K562 (cell line): ENCODE data around the gene ULBP2. TPM values are rescaled to one million over a fixed set of nuclear protein-coding genes. Genes with fewer than 3 reads are reported as not detected.

ENCODE experiments used
- ATAC-seq: fragments of 200-7000 bp; cut with Tn5 transposase; 3 replicates; pipeline ENCODE4 v1.9.1; 2020; ENCODE audit warnings: moderate library complexity
- BruUV-seq: library from RNA; stranded (reverse); fragments of 400-500 nt; replicated peaks from 2 replicates; lab custom pipeline; 2021; lab: Mats Ljungman, UMichigan
- CTCF ChIA-PET: fragments of 300-600 bp; formaldehyde crosslinking; extraction: SDS; loops from one replicate; lab custom pipeline; 2021; ENCODE audit warnings: low intra/inter-chr PET ratio; lab: Yijun Ruan, JAX
- POLR2A ChIA-PET: fragments of 300-600, 350-650 bp; sonication (Branson Sonifier 250); formaldehyde crosslinking; extraction: SDS; loops from one replicate; lab custom pipeline; 2021; ENCODE audit warnings: antibody characterized with exemption, inconsistent platforms; lab: Yijun Ruan, JAX
- DNase-seq, 4 experiments: peaks; one replicate each; pipeline versions ENCODE4 v3.0.0 to v3.0.0-alpha.2; 2011 to 2018; ENCODE audit warnings: low spot score in 3 of 4, mixed read lengths in 3 of 4; ENCODE audit errors: extremely low read depth in 1 of 4
- FAIRE-seq: peaks from 2 replicates; lab custom pipeline; 2011; peaks lifted over from hg19 to GRCh38; lab: Jason Lieb, UNC
- H2AFZ ChIP-seq: 2 replicates; pipeline ENCODE4 v1.6.0; 2011; ENCODE audit warnings: low read depth, low read length, control low read depth, inconsistent platforms
- H3K27ac ChIP-seq: fragments of 200-600 bp; 3 replicates; pipeline ENCODE4 v1.8.0; 2011; ENCODE audit warnings: low read depth, mild to moderate bottlenecking, control low read depth, inconsistent platforms, low read length, moderate library complexity, mixed read lengths; ENCODE audit errors: extremely low read depth
- H3K27me3 ChIP-seq, 2 experiments: fragments of 300-600 bp in 1 of 2; 2 replicates in 1 of 2; 3 replicates in 1 of 2; pipeline versions ENCODE4 v1.6.0 to v1.8.0; 2011; ENCODE audit warnings: inconsistent platforms in 2 of 2, low read length in 2 of 2, mild to moderate bottlenecking in 1 of 2, mixed read lengths in 1 of 2, moderate library complexity in 1 of 2; ENCODE audit not compliant: control insufficient read depth in 2 of 2, insufficient read depth in 2 of 2
- H3K36me3 ChIP-seq: fragments of 300-600 bp; 3 replicates; pipeline ENCODE4 v1.8.0; 2011; ENCODE audit warnings: mild to moderate bottlenecking, low read length, inconsistent platforms; ENCODE audit not compliant: control insufficient read depth, insufficient read depth
- H3K4me1 ChIP-seq, 2 experiments: fragments of 200-600 bp in 1 of 2; replicated peaks in 1 of 2; 2 replicates in 1 of 2; 3 replicates in 1 of 2; pipeline versions ENCODE4 v1.5.1 to v1.8.0; 2011; ENCODE audit warnings: inconsistent platforms in 2 of 2, low read length in 2 of 2, mild to moderate bottlenecking in 1 of 2, mixed read lengths in 1 of 2, moderate library complexity in 1 of 2; ENCODE audit not compliant: control insufficient read depth in 2 of 2, insufficient read depth in 2 of 2
- H3K4me2 ChIP-seq: 2 replicates; pipeline ENCODE4 v1.6.1; 2011; ENCODE audit warnings: low read length, control low read depth, inconsistent platforms, mixed read lengths; ENCODE audit not compliant: insufficient read depth
- H3K4me3 ChIP-seq: fragments of 200-600 bp; sonication (generic), shearing (Covaris generic); 2 replicates; pipeline ENCODE4 v1.5.1; 2016; ENCODE audit warnings: control low read depth, inconsistent platforms
- H3K79me2 ChIP-seq: fragments of 200-600 bp; 3 replicates; pipeline ENCODE4 v1.8.0; 2011; ENCODE audit warnings: low read length, inconsistent platforms; ENCODE audit not compliant: control insufficient read depth, insufficient read depth
- H3K9ac ChIP-seq, 2 experiments: 2 replicates each; pipeline versions ENCODE4 v1.6.0 to v1.6.1; 2011; ENCODE audit warnings: low read depth in 2 of 2, low read length in 2 of 2, control low read depth in 1 of 2, inconsistent platforms in 1 of 2, mild to moderate bottlenecking in 1 of 2, mixed read lengths in 1 of 2; ENCODE audit not compliant: insufficient read depth in 1 of 2
- H3K9me1 ChIP-seq: one replicate; pipeline ENCODE4 v1.6.0; 2011; ENCODE audit warnings: inconsistent platforms, mild to moderate bottlenecking, low read length, moderate library complexity; ENCODE audit not compliant: control insufficient read depth, insufficient read depth
- H3K9me3 ChIP-seq: replicated peaks from 2 replicates; pipeline ENCODE4 v1.5.1; 2011; ENCODE audit warnings: low read depth, low read length, inconsistent platforms; ENCODE audit not compliant: control insufficient read depth, insufficient read depth
- H4K20me1 ChIP-seq: replicated peaks from 2 replicates; pipeline ENCODE4 v1.6.1; 2011; ENCODE audit warnings: low read length, inconsistent platforms, mixed read lengths; ENCODE audit not compliant: control insufficient read depth, insufficient read depth
- CEBPB ChIP-seq: fragments of 450-650 bp; IDR thresholded peaks from 2 replicates; pipeline ENCODE4 v1.6.1; 2016; ENCODE audit warnings: missing genetic modification characterization, missing compliant biosample characterization
- NR3C1 ChIP-seq: sonication (generic); formaldehyde crosslinking; IDR thresholded peaks from 2 replicates; pipeline ENCODE4 v1.8.1; 2022; ENCODE audit warnings: missing genetic modification reagents
- PHTF2 ChIP-seq: fragments of 250-450 bp; sonication (Bioruptor Pico); IDR thresholded peaks from 2 replicates; pipeline ENCODE4 v1.5.0; 2021; ENCODE audit warnings: mild to moderate bottlenecking
- WGBS: fragments of 100-300 bp; shearing (Covaris generic); methylation state at CpG from one replicate; pipeline ENCODE4 v1.1.6; 2016; ENCODE audit warnings: low coverage, mixed read lengths; ENCODE audit not compliant: insufficient coverage; ENCODE audit errors: missing lambda C conversion rate; 5-methylcytosine and 5-hydroxymethylcytosine counted together
- in situ Hi-C: fragments of 300-500 bp; cut with MboI; formaldehyde crosslinking; loops from 4 replicates; pipeline ENCODE4 v1.15.0; 2018; ENCODE audit warnings: inconsistent platforms, mixed read lengths
- intact Hi-C: fragments of 100-400 bp; cut with micrococcal nuclease; formaldehyde crosslinking; loops from 2 replicates; pipeline ENCODE4 v1.14.2; 2022
- polyA plus RNA-seq, 8 experiments: library from polyadenylated mRNA; depleted of rRNA in 4 of 8; stranded (reverse) in 5 of 8; unstranded in 3 of 8; fragments of >200 nt; fragmentation: Nextera tagmentation in 2 of 8; fragmentation: Illumina TruSeq in 1 of 8; extraction: Ambion mirVana in 2 of 8; extraction: Trizol in 1 of 8; gene quantifications; 2 replicates each; pipeline versions ENCODE4 v1.2.1 to v1.2.3, GENCODE V29; 2011 to 2014; ENCODE audit warnings: inconsistent platforms in 1 of 8, missing spikeins in 1 of 8
- total RNA-seq, 7 experiments: library from RNA; depleted of rRNA in 6 of 7; stranded (reverse); fragments of >200 nt in 6 of 7; fragmentation: Illumina TruSeq in 2 of 7; extraction: Trizol in 2 of 7; gene quantifications; 2 replicates each; pipeline versions ENCODE4 v1.2.1 to v1.2.3, GENCODE V29; 2011 to 2021; ENCODE audit warnings: low replicate concordance in 1 of 7
- TF ChIP-seq, protein P1 (sequence below), 3 experiments: fragments of 200-800 bp in 1 of 3; fragments of 250-450 bp in 1 of 3; fragments of 450-650 bp in 1 of 3; sonication (Bioruptor Pico) in 1 of 3; sonication (Bioruptor generic) in 1 of 3; formaldehyde crosslinking in 1 of 3; IDR thresholded peaks; 2 replicates each; pipeline versions ENCODE4 v1.6.1 to v1.8.0; 2016 to 2022; ENCODE audit warnings: mild to moderate bottlenecking in 2 of 3, missing genetic modification characterization in 2 of 3, missing compliant biosample characterization in 1 of 3, moderate library complexity in 1 of 3

ULBP2 gene
- total and polyA plus RNA-seq, 9 of the 15 experiments (the other 6 are each of a cell fraction or from before 2014, with no cell fraction given) = 0.50 to 5.3 (median 1.2) TPM

GRCh38 chr6:149984773-149985172 is 43.0 kb downstream of the ULBP2 start (continued):
- TF ChIP-seq, protein P1, sequence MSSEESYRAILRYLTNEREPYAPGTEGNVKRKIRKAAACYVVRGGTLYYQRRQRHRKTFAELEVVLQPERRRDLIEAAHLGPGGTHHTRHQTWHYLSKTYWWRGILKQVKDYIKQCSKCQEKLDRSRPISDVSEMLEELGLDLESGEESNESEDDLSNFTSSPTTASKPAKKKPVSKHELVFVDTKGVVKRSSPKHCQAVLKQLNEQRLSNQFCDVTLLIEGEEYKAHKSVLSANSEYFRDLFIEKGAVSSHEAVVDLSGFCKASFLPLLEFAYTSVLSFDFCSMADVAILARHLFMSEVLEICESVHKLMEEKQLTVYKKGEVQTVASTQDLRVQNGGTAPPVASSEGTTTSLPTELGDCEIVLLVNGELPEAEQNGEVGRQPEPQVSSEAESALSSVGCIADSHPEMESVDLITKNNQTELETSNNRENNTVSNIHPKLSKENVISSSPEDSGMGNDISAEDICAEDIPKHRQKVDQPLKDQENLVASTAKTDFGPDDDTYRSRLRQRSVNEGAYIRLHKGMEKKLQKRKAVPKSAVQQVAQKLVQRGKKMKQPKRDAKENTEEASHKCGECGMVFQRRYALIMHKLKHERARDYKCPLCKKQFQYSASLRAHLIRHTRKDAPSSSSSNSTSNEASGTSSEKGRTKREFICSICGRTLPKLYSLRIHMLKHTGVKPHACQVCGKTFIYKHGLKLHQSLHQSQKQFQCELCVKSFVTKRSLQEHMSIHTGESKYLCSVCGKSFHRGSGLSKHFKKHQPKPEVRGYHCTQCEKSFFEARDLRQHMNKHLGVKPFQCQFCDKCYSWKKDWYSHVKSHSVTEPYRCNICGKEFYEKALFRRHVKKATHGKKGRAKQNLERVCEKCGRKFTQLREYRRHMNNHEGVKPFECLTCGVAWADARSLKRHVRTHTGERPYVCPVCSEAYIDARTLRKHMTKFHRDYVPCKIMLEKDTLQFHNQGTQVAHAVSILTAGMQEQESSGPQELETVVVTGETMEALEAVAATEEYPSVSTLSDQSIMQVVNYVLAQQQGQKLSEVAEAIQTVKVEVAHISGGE (CRISPR knock-in tag; IDR thresholded peaks at IDR 0.05) = no peak
- no peak for TF ChIP-seq NR3C1
- no peak for TF ChIP-seq CEBPB (tag)

GRCh38 chr6:149985481-149985937 is 43.7 kb downstream of the ULBP2 start:
- H3K4me3 ChIP-seq = no peak overlapping the region
- CTCF ChIA-PET = no interaction called here
- in situ Hi-C loops = no loop called here
- FAIRE-seq (no peak), ATAC-seq (no peak; the same call in 2 of the 3 replicates), DNase-seq (no peak)
- peaks cover 56 to 60% of the 10 kb centered on the region in 2 experiments for H3K27me3 ChIP-seq
- no peak overlapping the region for H2AFZ ChIP-seq
- no peaks in the 10 kb centered on the region; the same call in 1 of the 2 replicates for H4K20me1 ChIP-seq
- no peak for TF ChIP-seq PHTF2 (CRISPR knock-in tag)
- intact Hi-C loops = no loop called here
- WGBS = 0% methylated on average over 5 of the region's 5 CpGs
- no peak overlapping the region for H3K9ac ChIP-seq
- no peak overlapping the region for H3K4me2 ChIP-seq
- no peaks in the 10 kb centered on the region for H3K9me1 ChIP-seq
- no peak overlapping the region for H3K27ac ChIP-seq
- peaks cover 0 to 5% of the 10 kb centered on the region in 2 experiments; a peak in 1 of 5 replicates for H3K4me1 ChIP-seq
- POLR2A ChIA-PET = no interaction called here
- no TSS peak for BruUV-seq
- H3K9me3 ChIP-seq = no peaks in the 10 kb centered on the region
- H3K79me2 ChIP-seq = no peaks in the 10 kb centered on the region
- no peaks in the 10 kb centered on the region for H3K36me3 ChIP-seq
